WI38 (cell line): Measurements from ENCODE around the gene GMDS.

ENCODE experiments used
- H3K4me3 ChIP-seq: 2 replicates; pipeline ENCODE4 v1.5.1; 2011; ENCODE audit warnings: low read depth, mild to moderate bottlenecking, control low read depth, low read length
- CTCF ChIP-seq: IDR thresholded peaks from 2 replicates; pipeline ENCODE4 v1.5.1; 2012; ENCODE audit warnings: low read depth, mild to moderate bottlenecking, control low read depth, low read length

GMDS gene

DNA sequence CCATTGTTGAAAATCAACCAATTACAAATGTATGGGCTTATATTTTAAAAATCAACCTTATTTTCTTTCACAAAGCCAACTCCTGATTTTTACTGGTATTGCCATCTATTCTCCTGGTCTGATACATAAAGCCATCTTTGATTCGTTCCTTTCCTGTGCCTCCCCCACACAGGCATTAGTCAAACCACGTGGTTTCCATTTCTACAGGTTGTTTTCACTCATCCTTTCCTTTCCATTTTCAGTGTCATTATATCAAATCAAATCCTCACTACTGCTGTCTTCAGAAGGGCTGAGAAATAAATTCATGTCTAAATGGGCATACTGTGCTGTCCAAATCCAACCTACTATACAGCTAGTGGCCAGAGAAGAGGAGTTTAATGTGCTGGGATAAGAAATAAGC lies 354.4 kb downstream of the GMDS start:
- TF ChIP-seq CTCF, result no peak

GRCh38 chr6:1890071-1890470 lies 355.3 kb downstream of the GMDS start:
- no peak overlapping the region for H3K4me3 ChIP-seq
- TF ChIP-seq CTCF, result no peak

More for the DNA sequence above, 354.4 kb downstream of the GMDS start:
- H3K4me3 ChIP-seq, result no peak overlapping the region

DNA sequence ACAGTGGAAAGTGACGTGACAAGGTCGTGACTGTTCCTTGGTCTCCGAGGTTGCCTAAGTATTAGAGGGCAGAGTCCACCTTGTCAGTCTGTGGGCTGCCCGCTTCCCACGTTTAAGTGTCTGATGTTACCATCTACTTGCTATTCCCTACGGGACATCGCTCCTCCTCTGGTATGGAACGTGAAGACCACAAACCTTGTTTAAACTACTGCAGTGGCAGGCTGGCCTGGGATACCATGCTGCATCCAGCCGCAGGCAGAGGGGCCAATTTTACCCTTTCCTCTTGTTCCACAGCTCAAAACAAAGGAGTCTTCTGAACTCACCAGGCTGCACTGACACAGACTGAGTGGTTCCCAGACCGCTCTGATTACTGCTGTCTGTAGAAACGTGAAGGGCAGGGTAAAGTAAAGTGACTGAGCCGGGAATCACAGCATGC lies 359.8 kb downstream of the GMDS start:
- no peak overlapping the region for H3K4me3 ChIP-seq
- TF ChIP-seq CTCF, result no peak

- H3K4me3 ChIP-seq, result no peak overlapping the region
- TF ChIP-seq CTCF, result no peak
Observed at GRCh38 chr6:1884313-1884712, 361.1 kb downstream of the GMDS start.

GRCh38 chr6:1878330-1878729 lies 367.1 kb downstream of the GMDS start:
- no peak for TF ChIP-seq CTCF
- H3K4me3 ChIP-seq, result no peak overlapping the region

- H3K4me3 ChIP-seq, result no peak overlapping the region
- no peak for TF ChIP-seq CTCF
Observed at GRCh38 chr6:1873781-1874180, 371.6 kb downstream of the GMDS start.

- H3K4me3 ChIP-seq, result no peak overlapping the region
- no peak for TF ChIP-seq CTCF
Observed at GRCh38 chr6:1872649-1873131, 372.7 kb downstream of the GMDS start.
